Measurements from ENCODE around the gene ALDH3B2. TPM values are rescaled to one million over a fixed set of nuclear protein-coding genes. Genes with fewer than 3 reads are reported as not detected.

ALDH3B2 gene
- total and polyA plus RNA-seq, 2 of the 8 experiments (the other 6 are each of a cell fraction or from before 2014, with no cell fraction given), result not detected

DNA sequence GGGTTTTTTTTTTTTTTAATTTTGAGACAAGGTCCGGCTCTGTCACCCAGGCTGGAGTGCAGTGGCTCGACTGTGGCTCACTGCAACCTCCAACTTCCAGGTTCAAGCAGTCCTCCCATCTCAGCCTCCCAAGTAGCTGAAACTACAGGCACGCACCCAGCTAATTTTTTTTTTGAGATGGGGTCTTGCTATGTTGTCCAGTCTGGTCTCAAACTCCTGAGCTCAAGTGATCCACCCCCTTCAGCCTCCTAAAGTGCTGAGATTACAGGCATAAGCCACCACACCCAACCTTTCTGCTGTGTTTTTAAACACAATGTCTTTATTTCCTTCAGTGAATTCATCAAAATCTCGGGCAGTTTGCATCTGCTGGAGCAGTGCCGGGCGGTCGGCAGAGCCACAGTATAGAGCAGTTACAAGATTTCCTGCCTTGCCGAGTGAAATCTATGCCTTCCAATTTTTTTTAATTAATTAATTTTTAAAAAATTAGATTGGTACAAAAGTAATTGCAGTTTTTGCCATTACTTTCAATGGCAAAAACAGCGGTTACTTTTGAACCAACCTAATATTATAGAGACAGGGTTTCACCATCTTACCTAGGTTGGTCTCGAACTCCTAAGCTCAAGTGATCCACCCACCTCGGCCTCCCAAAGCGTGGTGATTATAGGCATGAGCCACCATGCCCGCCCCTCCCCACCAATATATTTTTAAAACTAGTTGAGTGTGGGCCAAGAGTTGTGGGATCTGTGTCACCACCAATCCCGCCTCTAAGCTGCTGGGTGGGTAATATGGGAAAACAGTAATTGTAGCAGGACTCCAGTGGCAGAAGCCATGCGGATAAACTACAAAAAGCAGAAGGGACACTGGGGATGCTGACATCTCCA lies 21.2 kb downstream of the ALDH3B2 start (continued):
- TF ChIP-seq CHD7 (IDR thresholded peaks at IDR 0.05; ENCODE audit: insufficient replicate concordance, low read length) (no peak), GABPA (IDR thresholded peaks at IDR 0.05; ENCODE audit: borderline replicate concordance, insufficient read depth, low read length) (no peak), SP4 (IDR thresholded peaks at IDR 0.05; ENCODE audit: low read length) (no peak), CEBPB (IDR thresholded peaks at IDR 0.05; ENCODE audit: low read depth, low read length) (no peak), EGR1 (IDR thresholded peaks at IDR 0.05; ENCODE audit: borderline replicate concordance, low read depth, low read length) (no peak), TAF1 (IDR thresholded peaks at IDR 0.05; ENCODE audit: low read depth, low read length) (no peak), SUZ12 (IDR thresholded peaks at IDR 0.05; ENCODE audit: low read length) (no peak), EZH2 (IDR thresholded peaks at IDR 0.05; ENCODE audit: low read depth, low read length, severe bottlenecking) (no peak), TCF12 (IDR thresholded peaks at IDR 0.05; ENCODE audit: low read depth, low read length) (no peak), TEAD4 (IDR thresholded peaks at IDR 0.05; ENCODE audit: low read depth, low read length) (no peak), SP2 (IDR thresholded peaks at IDR 0.05; ENCODE audit: low read length) (no peak)

Measured in H1 (cell line).